Activated CD4-positive, alpha-beta T cell treated with anti-CD3 and anti-CD28 coated beads, Interleukin-2, amount 50 U/mL, for 24 hours (primary cell): ENCODE measurements around the gene SULT1A2.
"Not testable (repeated sequence)": the region's sequence is repeated elsewhere in the genome, so short reads cannot be mapped to it uniquely, and the experiment has no call there.

Experiments used
- DNase-seq, 2 donors: peaks; one replicate each; pipeline ENCODE4 v3.0.0-alpha.2; 2020; ENCODE audit warnings: low read depth in 1 of 2, low spot score in 1 of 2

Gene SULT1A2

DNA sequence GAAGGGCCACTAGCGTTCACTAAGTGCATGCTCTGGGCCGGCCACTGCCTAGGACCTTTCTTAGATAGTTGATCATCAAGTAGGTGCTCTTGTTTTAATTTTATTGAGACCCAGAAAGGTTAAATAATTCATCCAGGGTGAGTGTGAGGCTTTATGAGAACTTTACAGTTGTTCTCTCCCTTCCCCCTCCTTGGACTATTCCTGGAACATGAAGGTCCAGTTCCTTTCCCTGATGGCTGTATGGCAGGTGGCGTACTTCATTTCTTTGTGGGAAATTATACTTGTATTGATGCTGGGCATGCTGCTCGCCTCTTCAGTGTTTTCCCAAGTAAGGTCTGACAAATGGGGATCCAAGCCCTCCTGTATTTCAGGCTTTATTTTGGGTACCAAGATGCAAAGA, 34.7 kb downstream of the SULT1A2 start:
- DNase-seq = no peak

DNA sequence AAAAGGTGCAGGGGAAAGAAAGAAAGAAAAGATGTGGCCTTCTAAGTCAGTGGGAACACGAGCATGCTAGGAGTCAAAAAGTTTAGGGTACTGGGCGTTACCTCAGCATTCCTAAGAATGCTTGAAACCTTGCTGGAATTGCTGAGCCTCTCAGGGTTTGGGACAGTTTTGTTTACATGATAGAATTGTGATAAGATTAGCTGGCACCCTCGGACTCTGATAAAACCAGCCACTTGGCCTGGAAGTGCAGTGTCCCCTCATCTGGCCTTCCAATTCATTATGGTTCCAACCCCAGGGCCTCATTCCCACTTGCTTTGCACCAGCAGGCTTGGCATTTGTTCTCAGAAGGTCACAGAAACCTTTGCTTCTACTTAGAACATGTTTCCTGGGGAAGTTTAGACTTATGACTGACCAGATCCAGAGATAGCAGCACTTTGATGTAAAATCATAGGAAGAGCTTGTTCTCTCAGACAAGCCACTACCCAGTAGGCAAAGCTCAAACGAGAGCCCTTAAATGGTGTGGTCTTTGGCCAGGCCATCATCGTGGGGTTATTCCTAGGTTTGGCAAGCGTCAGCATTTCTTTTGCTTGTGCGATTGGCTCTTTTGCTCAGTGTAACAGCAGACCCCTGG, 35.2 kb downstream of the SULT1A2 start:
- DNase-seq = no peak

DNA sequence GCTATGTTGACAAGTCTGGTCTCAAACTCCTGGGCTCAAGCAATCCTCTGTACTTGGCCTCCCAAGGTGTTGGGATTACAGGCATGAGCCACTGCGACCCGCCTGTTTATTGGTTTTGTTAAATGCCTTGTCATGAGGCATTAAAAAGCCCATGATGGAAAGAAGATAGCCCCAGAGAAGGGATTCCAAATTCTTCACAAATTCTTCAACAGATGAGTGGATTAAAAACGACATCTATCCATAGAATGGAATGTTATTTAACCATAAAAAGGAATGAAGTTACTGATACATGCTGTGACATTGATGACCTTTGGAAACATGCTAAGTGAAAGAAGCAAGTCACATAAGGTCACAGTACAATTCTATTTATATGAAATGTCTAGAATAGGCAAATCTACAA, 38.4 kb downstream of the SULT1A2 start:
- no peak for DNase-seq

DNA sequence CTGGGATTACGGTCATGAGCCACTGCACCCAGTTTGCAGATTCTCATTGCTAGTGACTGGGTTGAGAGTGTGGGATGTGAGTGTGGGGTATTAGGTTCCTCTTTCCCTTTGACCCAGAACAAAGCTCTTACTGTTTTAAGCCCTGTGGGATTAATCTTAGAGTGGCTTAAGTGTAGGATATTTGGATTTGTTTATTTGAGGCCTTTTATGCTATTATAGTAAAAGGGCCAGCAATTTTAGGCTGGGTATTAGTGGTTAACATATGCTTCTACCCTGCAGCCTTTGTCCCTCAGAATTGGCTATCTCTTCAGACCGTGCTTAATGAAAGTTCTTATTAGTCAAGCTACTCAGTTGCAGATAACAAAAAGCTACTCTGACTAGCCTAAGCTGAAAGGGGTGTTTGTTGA, 39.9 kb downstream of the SULT1A2 start:
- DNase-seq = no peak

DNA sequence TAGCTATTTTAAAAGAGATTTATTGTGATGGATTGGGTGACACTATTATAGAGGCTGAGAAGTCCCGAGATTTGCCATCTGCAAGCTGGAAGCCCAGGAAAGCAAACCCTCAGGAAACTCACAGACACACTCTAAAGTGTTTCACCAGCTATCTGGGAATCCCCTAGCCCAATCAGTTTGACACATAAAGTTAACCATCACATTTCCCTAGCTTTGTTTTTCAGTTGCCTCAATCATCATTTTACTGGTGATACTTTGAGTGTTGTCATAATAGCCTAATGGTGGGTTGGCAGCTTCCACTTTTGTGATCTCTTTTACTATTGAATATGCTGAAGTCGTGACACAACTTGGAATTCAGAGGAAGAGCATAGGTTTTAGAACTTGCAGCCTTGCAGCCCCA, 41.3 kb downstream of the SULT1A2 start:
- DNase-seq = no peak

DNA sequence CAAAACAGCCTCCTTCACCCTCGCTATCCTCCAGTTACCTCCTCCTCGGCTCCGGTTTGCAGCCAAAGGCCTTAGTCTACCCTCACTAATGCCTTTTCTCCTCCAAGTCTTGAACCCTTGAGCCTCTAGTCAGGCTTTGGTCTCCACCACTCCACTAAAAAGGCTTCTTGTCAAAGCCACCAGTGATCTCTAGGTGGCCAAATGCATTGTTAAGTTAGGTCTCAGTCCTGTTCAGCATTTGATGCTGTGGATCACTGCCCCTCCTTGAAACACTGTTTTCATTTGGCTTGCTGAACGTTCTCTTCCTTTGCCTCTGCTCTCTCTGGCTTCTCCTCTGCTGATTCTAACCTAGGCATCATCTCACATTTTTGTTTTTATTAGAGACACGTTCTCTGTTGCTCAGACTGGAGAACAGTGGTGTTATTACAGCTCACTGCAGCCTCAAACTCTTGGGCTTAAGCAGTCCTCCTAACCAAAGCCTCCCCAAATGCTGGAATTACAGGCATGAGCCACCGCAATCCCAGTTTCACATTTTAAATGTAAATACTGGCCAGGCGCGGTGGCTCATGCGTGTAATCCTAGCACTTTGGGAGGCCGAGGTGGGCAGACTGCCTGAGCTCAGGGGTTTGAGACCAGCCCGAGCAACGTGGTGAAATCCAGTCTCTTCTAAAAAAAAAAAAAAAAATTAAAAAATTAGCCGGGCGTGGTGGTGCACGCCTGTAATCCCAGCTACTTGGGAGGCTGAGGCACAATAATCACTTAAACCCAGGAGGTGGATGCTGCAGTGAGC, 42.0 kb downstream of the SULT1A2 start:
- no peak for DNase-seq

DNA sequence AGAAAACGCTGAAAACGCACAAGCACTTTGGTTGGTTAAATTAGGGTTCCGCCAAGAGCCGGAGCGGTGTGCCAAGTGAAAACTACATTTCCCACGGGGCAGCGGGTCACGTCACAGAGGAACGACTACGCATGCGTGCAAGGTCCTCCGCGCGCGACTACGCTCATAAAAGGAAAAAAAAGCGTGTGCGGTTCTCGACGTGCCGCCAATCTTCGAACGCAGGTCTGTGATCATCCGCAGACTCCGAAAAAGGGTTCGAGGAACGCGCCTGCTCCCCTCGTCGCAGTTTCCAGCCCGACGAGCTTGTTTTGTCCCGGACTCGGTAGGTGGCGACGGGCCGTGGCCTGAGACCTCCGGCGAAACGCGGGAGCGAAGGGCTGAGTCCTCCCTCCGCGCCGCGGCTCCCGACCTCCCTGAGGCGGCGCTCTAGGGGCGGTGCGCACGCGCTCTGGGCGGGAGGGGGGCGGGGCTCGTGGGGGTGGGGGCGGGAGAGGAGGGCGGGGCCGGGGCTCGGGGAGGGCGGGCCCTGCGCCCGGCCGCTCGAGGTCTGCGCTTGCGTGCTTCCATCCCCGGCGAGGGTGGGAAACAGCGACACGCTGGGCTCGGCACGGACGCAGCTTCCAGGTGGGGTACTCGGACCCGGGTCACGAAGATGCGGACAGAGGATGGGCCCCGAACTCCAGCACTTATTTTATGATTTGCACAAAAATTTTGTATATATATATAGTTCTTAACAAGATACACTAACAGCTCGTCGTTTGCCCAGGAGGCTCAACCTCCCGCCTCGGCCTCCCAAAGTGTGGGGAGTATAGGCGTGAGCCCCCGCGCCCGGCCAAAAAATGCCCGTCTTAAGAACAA, 42.8 kb downstream of the SULT1A2 start, which contains the start of gene SGF29:
Gene SGF29, plus strand, starts transcription at position 145 of the 858 bp plus-strand sequence. CDS start 27,150 bp downstream, outside the sequence.
- peak; percentile 86 to 94 for DNase-seq

DNA sequence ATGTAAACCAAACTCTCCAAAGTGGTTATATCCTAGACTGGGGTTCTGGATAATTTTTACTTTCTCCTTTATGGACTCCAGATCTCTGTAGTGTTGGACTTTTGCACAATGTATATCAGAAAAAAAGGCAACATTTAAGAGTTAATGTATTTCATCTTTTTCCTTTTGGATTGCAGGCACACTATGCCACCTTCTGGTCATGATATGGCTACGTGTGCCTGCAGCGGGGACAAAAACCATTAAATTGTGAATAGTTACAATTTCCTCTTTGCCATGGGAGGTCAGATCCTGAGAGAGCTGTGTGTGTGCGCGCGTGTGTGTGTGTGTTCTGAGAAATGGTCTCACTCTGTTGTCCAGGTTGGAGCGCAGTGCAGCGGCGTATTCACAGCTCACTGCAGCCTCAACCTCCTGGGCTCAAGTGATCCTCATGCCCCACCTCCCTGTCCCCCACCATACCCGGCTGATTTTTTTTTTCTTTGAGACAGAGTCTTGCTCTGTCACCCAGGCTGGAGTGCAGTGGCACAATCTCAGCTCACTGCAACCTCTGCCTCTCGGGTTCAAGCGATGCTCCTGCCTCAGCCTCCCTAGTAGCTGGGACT, 47.5 kb downstream of the SULT1A2 start:
- DNase-seq = no peak

DNA sequence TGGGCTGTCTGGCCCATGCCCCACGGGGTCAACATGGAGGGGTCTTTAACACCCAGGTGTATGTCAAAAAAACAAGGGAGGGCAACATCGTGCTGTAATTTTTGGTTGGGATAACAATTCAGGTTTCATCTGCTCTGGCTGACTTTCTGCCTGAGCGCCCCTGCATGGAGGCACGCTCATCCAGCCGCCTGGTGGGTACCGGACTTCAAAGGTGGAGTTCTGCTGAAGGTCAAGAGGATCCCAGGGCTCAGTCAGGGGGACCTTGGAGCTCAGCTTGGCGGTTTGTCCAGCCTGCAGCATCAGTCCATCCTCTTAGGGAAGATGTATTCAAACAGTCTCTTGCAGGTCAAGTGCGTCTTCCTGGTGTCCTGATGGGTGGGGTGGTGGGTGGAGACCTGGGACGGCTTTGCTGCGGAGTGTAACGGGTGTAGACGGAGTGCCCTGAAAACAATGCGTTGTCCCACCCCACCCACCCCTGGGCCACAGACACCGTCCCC, 48.5 kb downstream of the SULT1A2 start:
- DNase-seq = no peak

DNA sequence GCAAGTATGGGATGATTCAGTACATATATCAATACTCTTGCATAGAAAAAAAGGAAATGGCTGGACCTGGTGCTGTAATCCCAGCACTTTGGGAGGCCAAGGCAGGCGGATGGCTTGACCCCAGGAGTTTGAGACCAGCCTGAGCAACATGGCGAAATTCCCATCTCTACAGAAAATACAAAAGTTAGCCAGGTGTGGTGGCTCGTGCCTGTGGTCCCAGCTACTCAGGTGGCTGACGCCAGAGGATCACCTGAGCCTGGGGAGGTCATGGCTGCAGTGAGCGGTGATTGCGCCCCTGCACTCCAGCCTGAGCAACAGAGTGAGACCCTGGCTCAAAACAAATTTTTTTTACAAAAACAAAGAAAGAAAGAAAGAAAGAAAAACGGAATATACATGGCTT, 50.2 kb downstream of the SULT1A2 start:
- no peak for DNase-seq

DNA sequence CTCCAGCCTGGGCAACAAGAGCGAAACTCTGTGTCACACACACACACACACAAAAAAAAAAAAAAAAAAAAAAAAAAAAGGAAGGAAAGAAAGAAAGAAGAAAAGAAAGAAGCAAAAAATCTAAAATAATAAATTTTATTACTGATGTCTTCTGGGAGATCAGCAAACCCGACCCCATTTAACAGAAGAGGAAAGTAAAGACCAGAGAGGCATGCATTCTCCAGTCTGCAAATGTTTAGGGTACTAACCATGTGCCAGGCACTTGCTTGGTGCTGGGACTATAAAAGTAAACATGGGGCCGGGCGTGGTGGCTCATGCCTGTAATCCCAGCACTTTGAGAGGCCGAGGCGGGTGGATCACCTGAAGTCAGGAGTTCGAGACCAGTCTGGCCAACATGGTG, 50.9 kb downstream of the SULT1A2 start:
- DNase-seq = not testable (repeated sequence)

DNA sequence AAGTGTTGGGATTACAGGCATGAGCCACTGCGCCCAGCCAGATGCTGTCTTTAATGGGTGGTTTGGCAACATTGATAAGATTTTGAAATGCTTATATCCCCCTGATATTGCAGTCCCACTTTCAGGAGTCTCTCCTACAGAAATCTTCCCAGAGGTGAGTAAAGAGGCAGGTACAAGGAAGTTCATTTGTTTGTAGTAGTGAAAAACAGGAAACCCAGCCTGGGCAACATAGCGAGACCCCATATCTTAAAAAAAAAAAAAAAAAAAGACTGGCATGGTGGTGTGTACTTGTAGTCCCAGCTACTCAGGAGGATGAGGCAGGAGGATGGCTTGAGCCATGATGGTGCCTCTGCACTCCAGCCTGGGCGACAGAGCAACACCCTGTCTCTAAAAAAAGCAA, 51.9 kb downstream of the SULT1A2 start:
- no peak for DNase-seq

DNA sequence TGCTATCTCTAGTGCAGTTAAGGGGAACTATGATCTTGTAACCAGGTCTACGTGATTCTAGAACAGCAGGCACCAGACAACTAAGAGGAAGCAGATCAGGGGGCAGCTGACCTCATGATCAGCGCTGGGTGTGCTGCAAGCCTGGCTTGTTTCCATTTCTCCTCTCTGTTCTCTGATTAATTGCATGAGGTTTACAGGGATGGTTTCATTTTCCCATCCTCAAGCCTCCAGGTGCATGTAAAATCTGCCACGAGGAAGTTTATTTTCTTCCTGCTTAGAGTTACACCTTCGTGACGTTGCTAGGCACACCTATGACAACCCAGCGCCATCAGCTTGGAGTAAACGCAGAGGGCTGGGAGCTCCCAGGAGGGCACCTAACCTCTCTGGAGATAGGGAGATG, 53.8 kb downstream of the SULT1A2 start:
- DNase-seq = no peak

DNA sequence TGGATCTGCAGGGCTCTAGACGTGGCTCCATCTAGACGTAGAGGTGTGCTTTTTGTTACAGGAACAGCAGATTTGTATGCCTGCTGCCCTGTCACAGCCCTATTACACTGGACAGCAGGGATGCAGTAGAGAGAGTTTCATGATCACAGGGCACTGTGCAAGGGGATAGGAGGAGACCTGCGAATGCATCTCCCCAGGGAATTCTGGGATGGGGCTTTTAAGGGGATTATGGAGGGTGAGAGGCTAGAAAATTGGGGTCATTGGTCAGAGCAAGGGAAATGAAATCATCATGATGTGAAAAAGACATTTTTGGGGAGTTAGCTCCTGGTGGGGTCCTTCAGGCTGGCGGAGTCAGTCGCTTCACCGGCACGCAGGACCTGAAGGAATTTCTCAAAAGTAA, 54.2 kb downstream of the SULT1A2 start:
- DNase-seq = no peak
